Lower leg skin (tissue), 3 donors: ENCODE results near the gene RPS6KB2.

Experiments
- POLR2A ChIP-seq, 2 donors: fragments of 450-650 bp; IDR thresholded peaks; one replicate each; pipeline ENCODE4 v1.6.1; 2016 to 2017; ENCODE audit warnings: antibody characterized with exemption in 2 of 2, mild to moderate bottlenecking in 1 of 2, moderate library complexity in 1 of 2
- TF ChIP-seq, protein P1 (sequence below), 3 donors: fragments of 450-650 bp; IDR thresholded peaks; one replicate each; pipeline ENCODE4 v1.5.1; 2016; ENCODE audit warnings: antibody characterized with exemption in 3 of 3, mild to moderate bottlenecking in 3 of 3, moderate library complexity in 2 of 3

DNA sequence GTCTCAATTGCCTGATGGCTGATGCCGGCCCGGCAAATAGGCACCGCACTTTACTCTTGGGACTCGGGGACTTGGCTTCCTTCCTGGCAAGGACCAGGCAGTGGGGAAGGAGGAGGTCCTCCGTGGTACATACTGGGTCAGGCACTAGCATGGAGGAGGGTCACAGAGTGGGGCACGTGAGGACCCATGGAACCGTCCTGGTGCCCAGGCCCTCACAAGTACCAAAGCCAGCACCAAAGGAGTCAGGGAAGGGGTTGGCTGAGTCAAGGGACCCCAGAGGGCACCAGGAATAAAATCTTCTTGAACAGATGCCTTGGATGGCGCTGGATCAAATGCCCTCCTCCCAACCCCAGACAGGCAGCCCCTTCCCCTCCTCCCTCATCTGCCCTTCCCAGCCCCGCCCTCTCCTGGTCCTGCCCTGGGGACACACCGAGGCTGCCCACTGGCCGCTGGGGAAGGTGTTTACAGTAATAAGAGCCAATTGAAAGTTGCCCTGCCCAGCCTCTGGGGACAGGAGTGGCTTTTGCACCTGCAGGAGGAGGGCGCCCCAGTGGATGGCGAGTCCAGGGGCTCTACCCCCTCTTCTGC is 18.4 kb upstream of the RPS6KB2 start:
- no peak for TF ChIP-seq POLR2A (IDR thresholded peaks at IDR 0.05)
- TF ChIP-seq, protein P1, sequence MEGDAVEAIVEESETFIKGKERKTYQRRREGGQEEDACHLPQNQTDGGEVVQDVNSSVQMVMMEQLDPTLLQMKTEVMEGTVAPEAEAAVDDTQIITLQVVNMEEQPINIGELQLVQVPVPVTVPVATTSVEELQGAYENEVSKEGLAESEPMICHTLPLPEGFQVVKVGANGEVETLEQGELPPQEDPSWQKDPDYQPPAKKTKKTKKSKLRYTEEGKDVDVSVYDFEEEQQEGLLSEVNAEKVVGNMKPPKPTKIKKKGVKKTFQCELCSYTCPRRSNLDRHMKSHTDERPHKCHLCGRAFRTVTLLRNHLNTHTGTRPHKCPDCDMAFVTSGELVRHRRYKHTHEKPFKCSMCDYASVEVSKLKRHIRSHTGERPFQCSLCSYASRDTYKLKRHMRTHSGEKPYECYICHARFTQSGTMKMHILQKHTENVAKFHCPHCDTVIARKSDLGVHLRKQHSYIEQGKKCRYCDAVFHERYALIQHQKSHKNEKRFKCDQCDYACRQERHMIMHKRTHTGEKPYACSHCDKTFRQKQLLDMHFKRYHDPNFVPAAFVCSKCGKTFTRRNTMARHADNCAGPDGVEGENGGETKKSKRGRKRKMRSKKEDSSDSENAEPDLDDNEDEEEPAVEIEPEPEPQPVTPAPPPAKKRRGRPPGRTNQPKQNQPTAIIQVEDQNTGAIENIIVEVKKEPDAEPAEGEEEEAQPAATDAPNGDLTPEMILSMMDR (IDR thresholded peaks at IDR 0.05) = no peak
